Cardiac septum (tissue), 1 donor: ENCODE results near the gene ING3. TPM values are rescaled to one million over a fixed set of nuclear protein-coding genes. Genes with fewer than 3 reads are reported as not detected.

Source experiments
- DNase-seq: peaks from one replicate; pipeline ENCODE4 v3.0.0-alpha.2; 2020; ENCODE audit warnings: low spot score
- intact Hi-C: fragments of 100-400 bp; cut with DNase I; formaldehyde crosslinking; loops from one replicate; pipeline ENCODE4 v1.14.0; 2022
- long read RNA-seq: library from polyadenylated mRNA; unstranded; transcript quantifications from one replicate; pipeline ENCODE4 v2.0.0, GENCODE V29; 2021
- total RNA-seq: library from RNA; stranded (reverse); fragmentation: NEBNext Ultra II Directional; extraction: Animal tissue kit (Norgen Biotek cat#: 25700); gene quantifications from one replicate; pipeline ENCODE4 v1.2.1, GENCODE V29; 2021
- donor health status: DM: no; HTN: no; CAD: no.

Gene ING3
- total RNA-seq, result 15.5 TPM
- long read RNA-seq, transcript ING3-202 (5 exons, 1,222 nt), result minor isoform, 5 of 26 reads
- long read RNA-seq, transcript ING3-201 (12 exons, 3,777 nt), result major isoform, 11 of 26 reads
- long read RNA-seq, partial matches to known transcripts, result 1 of 26 reads
- long read RNA-seq, other reads (novel, unspliced or antisense), result 4 of 26 reads

- intact Hi-C loops, result loop anchor here (2.0 kb wide), 1 partner anchor 94 kb away; no protein-coding TSS in a partner anchor
Observed at GRCh38 chr7:120950539-120951308, at the start of gene ING3. ING3 (plus strand) TSS chr7:120950777; CDS start chr7:120950897, 120 bp downstream.

GRCh38 chr7:120915314-120916105, 35.1 kb upstream of the ING3 start:
- no peak for DNase-seq
- intact Hi-C loops, result no loop called here

More at GRCh38 chr7:120950539-120951308, at the start of gene ING3:
- peak; percentile 98 for DNase-seq

- intact Hi-C loops, result no loop called here
- no peak for DNase-seq
Observed at GRCh38 chr7:120916121-120916520, 34.5 kb upstream of the ING3 start.

- DNase-seq, result no peak
- intact Hi-C loops, result no loop called here
Observed at GRCh38 chr7:120916538-120916937, 34.0 kb upstream of the ING3 start.

GRCh38 chr7:120919466-120919865, 31.1 kb upstream of the ING3 start:
- DNase-seq, result no peak
- intact Hi-C loops, result no loop called here

GRCh38 chr7:120920034-120920433, 30.5 kb upstream of the ING3 start:
- DNase-seq, result no peak
- intact Hi-C loops, result no loop called here

- intact Hi-C loops, result no loop called here
- DNase-seq, result no peak
Observed at GRCh38 chr7:120920591-120921274, 29.8 kb upstream of the ING3 start.

- intact Hi-C loops, result no loop called here
- no peak for DNase-seq
Observed at GRCh38 chr7:120924837-120925236, 25.7 kb upstream of the ING3 start.

GRCh38 chr7:120925392-120925791, 25.2 kb upstream of the ING3 start:
- intact Hi-C loops, result no loop called here
- DNase-seq, result no peak

GRCh38 chr7:120926943-120927346, 23.6 kb upstream of the ING3 start:
- DNase-seq, result no peak

GRCh38 chr7:120927454-120928103, 23.0 kb upstream of the ING3 start:
- no peak for DNase-seq
- intact Hi-C loops, result no loop called here

More at GRCh38 chr7:120926943-120927346, 23.6 kb upstream of the ING3 start:
- intact Hi-C loops, result no loop called here

GRCh38 chr7:120931243-120931642, 19.3 kb upstream of the ING3 start:
- intact Hi-C loops, result no loop called here
- DNase-seq, result no peak

GRCh38 chr7:120933475-120933874, 17.1 kb upstream of the ING3 start:
- intact Hi-C loops, result no loop called here
- DNase-seq, result no peak

GRCh38 chr7:120939345-120939744, 11.2 kb upstream of the ING3 start:
- no peak for DNase-seq
- intact Hi-C loops, result no loop called here

- intact Hi-C loops, result loop anchor here (5.0 kb wide), 1 partner anchor 149 kb away; no protein-coding TSS in a partner anchor
- DNase-seq, result no peak
Observed at GRCh38 chr7:120941064-120941463, 9.5 kb upstream of the ING3 start.

GRCh38 chr7:120941856-120942255, 8.7 kb upstream of the ING3 start:
- intact Hi-C loops, result loop anchor here (5.0 kb wide), 1 partner anchor 150 kb away; no protein-coding TSS in a partner anchor
- no peak for DNase-seq

- intact Hi-C loops, result loop anchor here (5.0 kb wide), 1 partner anchor 151 kb away; no protein-coding TSS in a partner anchor
- no peak for DNase-seq
Observed at GRCh38 chr7:120942861-120943260, 7.7 kb upstream of the ING3 start.

GRCh38 chr7:120944826-120945562, 5.6 kb upstream of the ING3 start:
- intact Hi-C loops, result loop anchor here (5.0 kb wide), 2 partner anchors 143 to 153 kb away; no protein-coding TSS in a partner anchor
- DNase-seq, result no peak
